NCI-H446 (cell line): ENCODE measurements around the gene FBXO40.
"Not testable (repeated sequence)": the region's sequence is repeated elsewhere in the genome, so short reads cannot be mapped to it uniquely, and the experiment has no call there.

Source experiments
- DNase-seq, 2 experiments: peaks; one replicate each; lab custom pipeline; 2025; lab: John Stamatoyannopoulos, UW

FBXO40 gene, protein sequence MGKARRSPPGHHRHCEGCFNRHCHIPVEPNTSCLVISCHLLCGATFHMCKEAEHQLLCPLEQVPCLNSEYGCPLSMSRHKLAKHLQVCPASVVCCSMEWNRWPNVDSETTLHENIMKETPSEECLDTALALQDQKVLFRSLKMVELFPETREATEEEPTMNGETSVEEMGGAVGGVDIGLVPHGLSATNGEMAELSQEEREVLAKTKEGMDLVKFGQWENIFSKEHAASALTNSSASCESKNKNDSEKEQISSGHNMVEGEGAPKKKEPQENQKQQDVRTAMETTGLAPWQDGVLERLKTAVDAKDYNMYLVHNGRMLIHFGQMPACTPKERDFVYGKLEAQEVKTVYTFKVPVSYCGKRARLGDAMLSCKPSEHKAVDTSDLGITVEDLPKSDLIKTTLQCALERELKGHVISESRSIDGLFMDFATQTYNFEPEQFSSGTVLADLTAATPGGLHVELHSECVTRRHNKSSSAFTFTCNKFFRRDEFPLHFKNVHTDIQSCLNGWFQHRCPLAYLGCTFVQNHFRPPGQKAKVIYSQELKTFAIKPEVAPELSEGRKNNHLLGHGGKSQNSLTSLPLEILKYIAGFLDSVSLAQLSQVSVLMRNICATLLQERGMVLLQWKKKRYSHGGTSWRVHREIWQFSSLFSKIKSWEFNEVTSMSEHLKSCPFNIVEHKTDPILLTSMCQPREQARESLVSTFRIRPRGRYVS

DNA sequence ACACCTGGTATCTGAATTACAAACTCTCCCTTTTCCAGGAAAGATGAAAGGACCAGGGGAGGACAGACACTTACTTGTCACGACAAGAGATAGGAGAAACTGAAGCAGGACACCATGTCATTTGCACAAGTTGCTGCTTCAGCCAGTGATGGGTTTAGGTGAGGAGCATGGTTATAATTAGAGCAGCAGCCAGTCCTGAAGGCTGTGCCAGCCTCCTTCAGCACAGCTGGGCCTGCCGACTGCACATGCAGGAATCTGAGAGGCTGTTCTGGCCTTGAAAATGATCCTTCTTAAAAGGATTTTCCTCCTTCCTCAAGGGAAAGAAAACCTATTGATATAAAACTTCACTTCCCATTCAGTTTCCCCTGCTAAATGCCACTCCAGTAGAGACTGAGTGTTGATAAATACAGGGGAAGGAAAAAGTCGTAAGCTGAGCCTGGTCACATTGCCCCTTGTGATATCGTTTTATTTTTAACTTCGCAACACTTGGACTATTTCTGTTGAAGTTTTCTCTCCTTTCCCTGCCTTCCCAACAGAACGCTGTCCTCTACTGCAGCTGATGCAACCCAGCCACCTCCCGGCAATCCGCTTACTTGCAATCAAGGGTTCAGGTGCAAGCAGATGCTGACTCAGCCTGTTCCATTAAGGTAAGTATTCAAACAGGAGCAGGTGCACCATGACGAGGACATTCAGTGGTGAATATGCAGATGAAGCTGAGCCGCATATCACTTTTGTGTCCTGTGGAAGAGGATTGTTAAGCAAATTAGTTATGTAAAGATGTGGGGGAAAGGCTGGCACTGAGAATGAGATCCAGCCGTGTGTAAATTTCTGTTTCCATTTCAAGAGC is at the start of gene FBXO40:
Gene FBXO40, plus strand, starts transcription at position 524 of the 847 bp plus-strand sequence. CDS start 27,197 bp downstream, outside the sequence.
- no peak for DNase-seq

GRCh38 chr3:121545049-121545573 is 48.1 kb upstream of the FBXO40 start:
- no peak for DNase-seq

DNA sequence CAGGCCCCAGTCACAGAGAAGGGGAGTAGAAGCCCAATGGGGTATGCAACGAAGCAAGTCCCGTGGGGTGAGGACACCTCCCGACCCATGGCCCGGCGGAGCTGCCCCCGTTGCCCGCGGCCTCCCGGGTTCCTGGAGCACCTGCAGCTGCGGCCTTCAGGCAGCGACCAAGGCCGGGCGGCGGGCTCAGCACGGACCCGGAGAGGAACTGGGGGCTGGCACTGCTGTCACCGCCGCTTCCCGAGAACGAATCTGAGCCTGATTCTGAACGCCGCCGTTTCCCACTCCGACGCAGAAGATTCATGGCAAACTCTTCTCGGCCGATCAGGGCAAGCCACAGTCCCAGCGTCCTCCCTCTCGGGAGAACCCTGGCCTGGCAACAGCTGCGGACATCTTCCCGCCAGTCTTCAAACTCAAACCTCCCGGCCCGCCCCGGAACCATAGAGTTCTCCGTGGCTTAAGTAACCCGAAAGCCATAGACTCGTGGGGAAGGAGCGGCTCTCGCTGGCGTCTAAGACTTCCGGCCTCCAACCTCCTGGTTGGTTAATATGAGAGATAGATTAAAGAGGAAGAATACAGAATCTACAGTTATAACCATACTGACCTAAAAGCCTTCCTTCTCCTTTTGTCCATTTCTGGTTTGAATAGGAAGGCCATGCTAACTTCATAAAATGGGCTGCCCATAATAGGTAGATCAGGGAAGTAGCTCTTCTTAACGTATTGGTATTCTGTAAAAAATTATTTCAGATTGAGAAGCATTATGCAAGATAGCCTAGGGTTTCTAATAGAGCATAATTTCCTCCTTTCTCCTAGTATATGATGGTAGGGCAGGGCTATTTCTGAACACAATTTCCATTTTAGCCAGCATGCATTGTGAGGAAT is 47.4 kb upstream of the FBXO40 start, which contains the start of gene POLQ:
Gene POLQ, minus strand, starts transcription at position 415 of the 882 bp plus-strand sequence. Its CDS starts 111 bp downstream, at position 304.
- peak; percentile 93 to 97 for DNase-seq

DNA sequence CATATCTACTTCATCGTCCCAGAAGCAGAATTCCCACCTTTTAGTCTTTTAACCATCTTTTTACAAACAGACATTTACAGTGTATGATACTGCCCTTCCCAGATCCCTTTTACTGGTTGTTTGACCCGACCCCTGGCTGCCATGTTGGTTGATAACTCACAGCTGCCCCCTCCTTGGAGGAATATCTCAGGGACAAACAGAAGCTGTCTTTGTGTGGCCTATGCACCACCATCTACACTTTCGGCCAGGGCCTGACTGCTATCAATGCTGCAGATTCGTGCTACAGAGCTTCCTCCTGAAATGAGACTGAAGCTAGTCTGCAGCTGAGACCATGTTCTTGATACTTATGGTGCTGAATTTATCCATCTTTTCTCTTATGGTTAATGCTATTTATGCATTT is 40.8 kb upstream of the FBXO40 start:
- no peak for DNase-seq

DNA sequence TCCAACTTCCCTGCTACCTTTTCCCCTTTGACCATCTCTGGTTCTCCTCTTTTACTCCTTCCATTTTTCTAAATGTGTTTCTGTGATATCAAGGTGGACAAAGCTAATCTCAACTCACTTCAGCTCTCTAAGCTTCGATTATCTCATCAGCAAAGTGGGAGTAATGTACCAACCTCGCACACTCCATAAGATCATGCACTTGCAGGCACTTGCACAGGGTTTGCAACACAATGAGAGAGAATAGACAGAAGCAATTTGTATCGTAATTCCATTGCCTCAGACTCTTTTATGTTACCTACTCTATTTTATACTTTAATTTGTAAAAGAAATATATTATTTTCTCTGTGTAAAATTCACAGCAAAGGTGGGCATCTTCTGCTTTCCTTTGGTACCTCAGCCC is 40.4 kb upstream of the FBXO40 start:
- no peak for DNase-seq

DNA sequence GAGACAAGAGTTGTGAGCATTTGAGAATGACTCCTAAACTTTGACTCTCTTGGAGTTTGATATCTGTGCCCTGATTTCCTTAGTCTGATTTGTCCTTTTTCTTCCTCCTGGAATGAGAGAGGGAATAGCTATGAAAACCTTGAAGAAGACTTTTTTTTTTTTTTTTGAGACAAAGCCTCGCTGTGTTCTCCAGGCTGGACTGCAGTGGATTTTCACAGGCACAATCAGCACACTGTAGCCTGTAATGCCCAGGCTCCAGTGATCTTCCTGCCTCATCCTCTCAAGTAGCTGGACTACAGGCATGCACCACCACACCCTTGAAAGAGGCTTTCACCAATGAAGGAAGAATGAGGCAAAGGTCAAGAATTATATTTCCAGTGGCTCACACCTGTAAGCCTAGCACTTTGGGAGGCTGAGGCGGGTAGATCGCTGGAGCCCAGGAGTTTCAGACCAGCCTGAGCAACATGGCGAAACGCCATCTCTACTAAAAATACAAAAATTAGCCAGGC is 35.7 kb upstream of the FBXO40 start:
- DNase-seq: no peak

DNA sequence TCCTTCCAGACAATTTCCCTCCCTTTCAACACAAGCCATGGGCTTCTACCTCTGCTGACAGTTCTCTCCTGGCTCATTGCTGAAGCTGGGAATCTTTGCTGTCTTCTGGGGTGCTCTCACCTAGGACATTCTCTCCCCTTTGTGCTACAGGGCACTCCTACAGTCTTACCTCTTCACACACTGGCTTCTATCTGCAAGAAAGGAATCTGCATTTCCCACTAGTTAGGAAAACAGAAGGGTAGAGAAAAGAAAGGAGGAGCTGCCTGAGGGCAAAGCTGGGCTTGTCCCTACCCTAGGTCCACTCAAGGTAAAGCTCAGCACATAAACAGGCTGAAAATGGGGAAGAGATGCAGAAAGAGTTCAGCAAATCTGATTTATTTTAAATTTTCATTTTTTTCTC is 31.0 kb upstream of the FBXO40 start:
- DNase-seq: no peak

DNA sequence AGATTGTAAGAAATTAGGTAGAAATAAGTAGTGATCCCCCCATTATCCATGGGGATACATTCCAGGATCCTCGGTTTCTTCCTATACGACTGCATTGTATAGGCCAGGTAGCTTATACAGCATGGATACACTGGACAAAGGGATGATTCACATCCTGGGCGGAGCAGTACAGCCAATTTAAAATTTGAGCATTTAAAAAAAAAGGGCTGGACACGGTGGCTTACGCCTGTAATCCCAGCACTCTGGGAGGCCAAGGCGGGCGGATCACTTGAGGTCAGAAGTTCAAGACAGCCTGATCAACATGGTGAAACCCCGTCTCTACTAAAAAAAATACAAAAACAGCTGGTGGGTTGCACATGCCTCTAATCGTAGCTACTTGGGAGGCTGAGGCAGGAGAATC is 26.4 kb upstream of the FBXO40 start:
- DNase-seq: no peak

- no peak for DNase-seq
Observed at GRCh38 chr3:121567649-121568048, 25.5 kb upstream of the FBXO40 start, which contains the start of gene ARGFX. Gene ARGFX, plus strand, starts transcription at chr3:121567949. Its CDS starts 2,765 bp downstream, at chr3:121570714.

DNA sequence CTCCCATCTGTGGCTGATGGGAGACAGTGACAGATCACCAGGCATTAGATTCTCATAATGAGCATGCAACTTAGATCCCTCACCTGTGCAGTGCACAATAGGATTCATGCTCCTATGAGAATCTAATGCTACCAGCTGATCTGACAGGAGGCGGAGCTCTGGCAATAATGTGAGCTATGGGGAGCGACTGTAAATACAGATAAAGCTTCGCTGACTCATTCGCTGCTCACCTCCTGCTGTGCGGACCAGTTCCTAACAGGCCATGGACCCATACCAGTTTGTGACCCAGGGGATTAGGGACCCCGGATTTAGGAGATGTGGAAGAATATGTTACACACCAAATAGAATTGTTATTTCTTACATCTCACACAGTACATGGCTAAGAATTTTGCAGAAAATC is 18.7 kb upstream of the FBXO40 start:
- DNase-seq: no peak

GRCh38 chr3:121581691-121582090 is 11.5 kb upstream of the FBXO40 start:
- no peak for DNase-seq

DNA sequence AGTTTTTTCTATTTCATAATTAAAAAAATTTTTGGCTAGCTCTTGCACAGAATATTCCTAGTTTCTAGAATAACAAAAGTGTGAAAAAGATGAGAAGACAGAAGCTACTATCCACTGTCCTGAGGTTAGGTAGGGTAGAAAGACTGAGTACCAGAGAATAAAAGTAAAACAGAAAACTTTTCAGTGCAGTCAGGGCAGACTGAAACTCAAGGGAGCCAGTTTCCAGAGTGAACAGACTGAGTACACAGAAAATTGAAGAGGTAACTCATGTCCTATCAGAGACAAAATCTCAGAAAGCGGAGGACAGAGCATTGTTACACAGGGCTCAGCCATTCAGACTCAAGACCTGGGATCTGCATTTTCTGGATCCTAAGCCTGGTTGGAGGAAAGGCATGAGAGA is 8.8 kb upstream of the FBXO40 start:
- no peak for DNase-seq

GRCh38 chr3:121593806-121594205 is 627 bp downstream of the FBXO40 start:
- not testable (repeated sequence) for DNase-seq

GRCh38 chr3:121594850-121595249 is 1.7 kb downstream of the FBXO40 start:
- DNase-seq: no peak

GRCh38 chr3:121595765-121596406 is 2.7 kb downstream of the FBXO40 start:
- no peak for DNase-seq

- DNase-seq: no peak
Observed at GRCh38 chr3:121598564-121598963, 5.4 kb downstream of the FBXO40 start.

- not testable (repeated sequence) for DNase-seq
Observed at GRCh38 chr3:121599900-121600299, 6.7 kb downstream of the FBXO40 start.

DNA sequence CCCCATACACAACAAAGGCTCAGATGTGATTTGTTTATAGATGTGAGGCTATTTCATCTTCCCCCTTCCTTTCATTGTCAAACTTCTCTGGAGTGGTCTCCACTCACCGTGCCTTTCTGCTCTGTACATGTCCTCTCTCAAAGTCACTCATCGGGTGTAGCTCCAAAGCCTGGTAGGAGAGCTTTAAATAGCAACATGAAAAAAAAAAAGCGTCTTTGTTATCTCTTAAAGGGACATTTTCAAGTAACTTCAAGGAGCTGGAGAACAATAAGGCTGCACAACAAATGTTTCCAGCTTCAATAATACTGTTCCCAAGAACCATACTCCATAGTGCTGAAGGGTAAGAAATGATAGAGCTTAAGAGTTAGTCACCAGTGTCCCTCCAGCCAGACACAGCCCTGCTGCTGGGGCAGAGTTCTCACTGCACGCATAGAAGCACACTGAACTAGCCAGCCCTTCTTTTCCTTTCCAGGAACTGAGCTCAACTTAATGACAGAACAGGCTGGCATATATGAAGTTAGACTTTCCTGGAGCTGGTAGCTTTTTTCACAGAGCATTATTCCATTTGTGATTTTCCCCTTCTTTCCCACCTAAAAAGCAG is 8.1 kb downstream of the FBXO40 start:
- no peak for DNase-seq

- DNase-seq: no peak
Observed at GRCh38 chr3:121604759-121605158, 11.6 kb downstream of the FBXO40 start.

DNA sequence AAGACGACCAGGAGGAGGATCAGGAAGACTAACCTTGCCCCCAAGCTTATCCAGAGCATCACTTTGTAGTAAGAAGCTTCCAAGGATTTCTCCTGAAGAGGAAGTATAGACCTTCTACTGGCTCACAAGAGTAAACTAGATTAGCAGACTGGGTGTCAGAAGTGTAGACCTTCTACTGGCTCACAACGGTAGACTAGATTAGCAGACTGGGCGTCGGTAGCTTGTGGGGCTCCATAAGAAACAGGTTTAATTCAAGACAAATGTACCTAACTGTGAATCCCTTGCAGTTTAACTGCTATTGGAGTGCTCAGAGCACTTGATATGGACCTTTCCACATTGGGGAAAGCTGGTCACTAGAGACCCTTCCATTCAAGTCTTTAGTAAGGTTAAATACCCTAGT is 12.9 kb downstream of the FBXO40 start:
- DNase-seq: no peak
